CD14-positive monocyte (primary cell): ENCODE measurements around the gene IVNS1ABP. TPM values are rescaled to one million over a fixed set of nuclear protein-coding genes. Genes with fewer than 3 reads are reported as not detected.
"Not testable (repeated sequence)": the region's sequence is repeated elsewhere in the genome, so short reads cannot be mapped to it uniquely, and the experiment has no call there.

Source experiments
- DNase-seq, 3 donors: peaks; one replicate each; pipeline ENCODE4 v3.0.0-alpha.2; 2011 to 2022
- H2AFZ ChIP-seq: 2 replicates; pipeline ENCODE4 v1.6.0; 2012; ENCODE audit warnings: mild to moderate bottlenecking, low read depth, low read length, inconsistent platforms; ENCODE audit not compliant: insufficient read depth, poor library complexity, severe bottlenecking
- H3K27ac ChIP-seq, 2 donors: 1 replicate in 1 of 2; 2 replicates in 1 of 2; pipeline ENCODE4 v1.5.1; 2012 to 2013; ENCODE audit warnings: low read length in 2 of 2, control low read depth in 1 of 2, inconsistent platforms in 1 of 2, low read depth in 1 of 2, mild to moderate bottlenecking in 1 of 2
- H3K27me3 ChIP-seq, 2 donors: one replicate each; pipeline versions ENCODE4 v1.6.0 to v1.6.1; 2011 to 2013; ENCODE audit warnings: low read length in 2 of 2; ENCODE audit not compliant: control insufficient read depth in 2 of 2, insufficient read depth in 2 of 2
- H3K36me3 ChIP-seq, 2 donors: replicated peaks in 1 of 2; 1 replicate in 1 of 2; 2 replicates in 1 of 2; pipeline versions ENCODE4 v1.5.1 to v1.6.1; 2012 to 2013; ENCODE audit warnings: low read length in 2 of 2, control low read depth in 1 of 2, inconsistent platforms in 1 of 2, mild to moderate bottlenecking in 1 of 2; ENCODE audit not compliant: insufficient read depth in 2 of 2, control insufficient read depth in 1 of 2
- H3K4me1 ChIP-seq, 2 donors: 1 replicate in 1 of 2; 2 replicates in 1 of 2; pipeline versions ENCODE4 v1.5.1 to v1.6.1; 2012 to 2013; ENCODE audit warnings: low read length in 2 of 2, control low read depth in 1 of 2, inconsistent platforms in 1 of 2, mild to moderate bottlenecking in 1 of 2, moderate library complexity in 1 of 2; ENCODE audit not compliant: insufficient read depth in 2 of 2, control insufficient read depth in 1 of 2
- H3K4me2 ChIP-seq: replicated peaks from 2 replicates; pipeline ENCODE3; 2012; ENCODE audit warnings: low read length, moderate library complexity, mild to moderate bottlenecking; ENCODE audit not compliant: poor library complexity, severe bottlenecking; ENCODE audit errors: extremely low read depth
- H3K4me3 ChIP-seq, 3 experiments: fragments of 200-600 bp in 1 of 3; sonication (generic) in 1 of 3; replicated peaks in 1 of 3; 1 replicate in 2 of 3; 2 replicates in 1 of 3; pipeline ENCODE4 v1.5.1; 2011 to 2013; ENCODE audit warnings: low read length in 3 of 3, mild to moderate bottlenecking in 3 of 3, control low read depth in 2 of 3, low read depth in 2 of 3, inconsistent platforms in 1 of 3, moderate library complexity in 1 of 3
- H3K79me2 ChIP-seq: 2 replicates; pipeline ENCODE4 v1.6.0; 2012; ENCODE audit warnings: mild to moderate bottlenecking, control low read depth, inconsistent platforms, low read length, moderate library complexity; ENCODE audit not compliant: insufficient read depth
- H3K9ac ChIP-seq: 2 replicates; pipeline ENCODE4 v1.6.0; 2017; ENCODE audit warnings: low read length, mild to moderate bottlenecking; ENCODE audit not compliant: insufficient read depth, poor library complexity, severe bottlenecking
- H3K9me3 ChIP-seq, 2 donors: replicated peaks in 1 of 2; 1 replicate in 1 of 2; 2 replicates in 1 of 2; pipeline versions ENCODE4 v1.5.1 to v1.6.1; 2012 to 2013; ENCODE audit warnings: low read length in 2 of 2, control low read depth in 1 of 2; ENCODE audit not compliant: control insufficient read depth in 1 of 2, insufficient read depth in 1 of 2
- H4K20me1 ChIP-seq: 2 replicates; pipeline ENCODE4 v1.6.0; 2012; ENCODE audit warnings: mild to moderate bottlenecking, low read length, control low read depth, moderate library complexity; ENCODE audit not compliant: insufficient read depth
- H3K27ac Mint-ChIP-seq, 7 donors: one replicate each; pipeline ENCODE4 v1.8.0; 2020; ENCODE audit warnings: mild to moderate bottlenecking in 7 of 7, mixed read lengths in 7 of 7, moderate library complexity in 6 of 7, inconsistent platforms in 2 of 7
- H3K27me3 Mint-ChIP-seq, 3 donors: one replicate each; pipeline ENCODE4 v1.8.0; 2021 to 2022; ENCODE audit warnings: low read depth in 3 of 3, mild to moderate bottlenecking in 3 of 3, mixed read lengths in 3 of 3, moderate library complexity in 3 of 3, inconsistent platforms in 1 of 3
- H3K36me3 Mint-ChIP-seq, 2 donors: one replicate each; pipeline ENCODE4 v1.8.0; 2020; ENCODE audit warnings: mixed read lengths in 2 of 2, inconsistent platforms in 1 of 2, mild to moderate bottlenecking in 1 of 2
- H3K4me1 Mint-ChIP-seq: one replicate; pipeline ENCODE4 v1.8.0; 2020; ENCODE audit warnings: mild to moderate bottlenecking, mixed read lengths
- H3K4me3 Mint-ChIP-seq, 2 donors: one replicate each; pipeline ENCODE4 v1.8.0; 2020; ENCODE audit warnings: mild to moderate bottlenecking in 2 of 2, mixed read lengths in 2 of 2, moderate library complexity in 1 of 2
- H3K9me3 Mint-ChIP-seq, 7 donors: one replicate each; pipeline ENCODE4 v1.8.0; 2020 to 2022; ENCODE audit warnings: mixed read lengths in 7 of 7, mild to moderate bottlenecking in 6 of 7, moderate library complexity in 6 of 7, inconsistent platforms in 2 of 7
- CTCF ChIP-seq: fragments of 200-600 bp; IDR thresholded peaks from one replicate; pipeline ENCODE4 v1.8.0; 2022; ENCODE audit warnings: antibody characterized with exemption, mild to moderate bottlenecking
- WGBS: methylation state at CpG from one replicate; pipeline ENCODE4 v1.1.5; 2013; ENCODE audit warnings: missing lambda C conversion rate; ENCODE audit not compliant: insufficient coverage; 5-methylcytosine and 5-hydroxymethylcytosine counted together
- intact Hi-C, 2 donors: fragments of 100-400 bp; cut with micrococcal nuclease; formaldehyde crosslinking; loops; one replicate each; pipeline versions ENCODE4 v1.15.0 to v1.15.1; 2023
- polyA plus RNA-seq, 3 donors: library from polyadenylated mRNA; depleted of rRNA in 1 of 3; unstranded in 2 of 3; stranded (reverse) in 1 of 3; fragments of 300-500 nt in 2 of 3; fragments of >200 nt in 1 of 3; fragmentation: Illumina TruSeq in 2 of 3; gene quantifications; 1 replicate in 2 of 3; 2 replicates in 1 of 3; pipeline ENCODE4 v1.2.3, GENCODE V29; 2012 to 2021

The IVNS1ABP gene
- polyA plus RNA-seq, 3 donors: 50.9 to 97.7 (median 69.2) TPM

GRCh38 chr1:185258676-185259075 lies 58.4 kb downstream of the IVNS1ABP start:
- H3K79me2 ChIP-seq: no peaks in the 10 kb centered on the region
- H3K4me1 ChIP-seq: peaks cover 4 to 7% of the 10 kb centered on the region in 2 donors
- H3K9me3 Mint-ChIP-seq: peaks cover 0 to 7% (median 4%) of the 10 kb centered on the region in 7 donors
- DNase-seq: no peak
- H3K27ac Mint-ChIP-seq: no peak overlapping the region
- H3K4me1 Mint-ChIP-seq: peaks cover 10% of the 10 kb centered on the region
- WGBS: no CpG with 5 or more reads among the region's 1 CpG
- no peak overlapping the region for H3K4me3 Mint-ChIP-seq
- H3K27ac ChIP-seq: no peak overlapping the region
- H3K27me3 Mint-ChIP-seq: peaks cover 0 to 2% (median 0%) of the 10 kb centered on the region in 3 donors
- no peaks in the 10 kb centered on the region for H3K9me3 ChIP-seq
- H4K20me1 ChIP-seq: no peaks in the 10 kb centered on the region
- intact Hi-C loops: no loop called here
- no peak for TF ChIP-seq CTCF
- H3K4me2 ChIP-seq: no peak overlapping the region
- H3K4me3 ChIP-seq: no peak overlapping the region
- H3K27me3 ChIP-seq: no peaks in the 10 kb centered on the region
- H3K9ac ChIP-seq: no peak overlapping the region
- H3K36me3 ChIP-seq: no peaks in the 10 kb centered on the region
- H3K36me3 Mint-ChIP-seq: no peaks in the 10 kb centered on the region
- H2AFZ ChIP-seq: no peak overlapping the region

- Mint-ChIP-seq H3K9me3 (peaks cover 0 to 7% (median 4%) of the 10 kb centered on the region in 7 donors), H3K27ac (no peak overlapping the region), H3K4me1 (peaks cover 10% of the 10 kb centered on the region), H3K36me3 (no peaks in the 10 kb centered on the region), H3K27me3 (peaks cover 0 to 2% (median 0%) of the 10 kb centered on the region in 3 donors), H3K4me3 (no peak overlapping the region)
- H3K79me2 ChIP-seq: no peaks in the 10 kb centered on the region
- H3K27me3 ChIP-seq: no peaks in the 10 kb centered on the region
- no CpG with 5 or more reads among the region's 2 CpGs for WGBS
- intact Hi-C loops: no loop called here
- H2AFZ ChIP-seq: no peak overlapping the region
- peaks cover 4 to 7% of the 10 kb centered on the region in 2 donors for H3K4me1 ChIP-seq
- H3K36me3 ChIP-seq: no peaks in the 10 kb centered on the region
- no peak overlapping the region for H3K9ac ChIP-seq
- H3K4me3 ChIP-seq: no peak overlapping the region
- no peak for TF ChIP-seq CTCF
- no peak for DNase-seq
- no peaks in the 10 kb centered on the region for H3K9me3 ChIP-seq
- H4K20me1 ChIP-seq: no peaks in the 10 kb centered on the region
- no peak overlapping the region for H3K27ac ChIP-seq
- H3K4me2 ChIP-seq: no peak overlapping the region
Measured at GRCh38 chr1:185257950-185258208, 59.2 kb downstream of the IVNS1ABP start.

- H3K9me3 Mint-ChIP-seq, H3K4me1 Mint-ChIP-seq, H3K4me3 Mint-ChIP-seq: not testable (repeated sequence)
Measured at GRCh38 chr1:185257116-185257949, 59.7 kb downstream of the IVNS1ABP start.

More at GRCh38 chr1:185257116-185257949, 59.7 kb downstream of the IVNS1ABP start:
- WGBS: 100% methylated on average over 1 of the region's 32 CpGs
- intact Hi-C loops, H3K27me3 Mint-ChIP-seq, H3K36me3 ChIP-seq, H3K27ac ChIP-seq, H3K4me1 ChIP-seq, H3K79me2 ChIP-seq, H2AFZ ChIP-seq, H3K9ac ChIP-seq, H3K36me3 Mint-ChIP-seq, H3K27ac Mint-ChIP-seq, H3K4me2 ChIP-seq, H4K20me1 ChIP-seq, H3K27me3 ChIP-seq, H3K4me3 ChIP-seq, DNase-seq, H3K9me3 ChIP-seq: not testable (repeated sequence)
